Activated naive CD8-positive, alpha-beta T cell treated with anti-CD3 and anti-CD28 coated beads, Interleukin-2, amount 10 ng/mL, durations not matched to agents 7 days and 5 days (primary cell): ENCODE measurements around the gene CNGA2. TPM values are rescaled to one million over a fixed set of nuclear protein-coding genes. Genes with fewer than 3 reads are reported as not detected.

ENCODE experiments used
- ATAC-seq: fragments of 150-1000 bp; cut with Tn5 transposase; one replicate; pipeline ENCODE4 v1.10.0; 2021; ENCODE audit warnings: low read depth, moderate library complexity
- POLR2A ChIA-PET: fragments of 350-600 bp; sonication (Branson Sonifier 250); formaldehyde crosslinking; loops from one replicate; lab custom pipeline; 2021; ENCODE audit warnings: antibody characterized with exemption; lab: Charles Lee
- DNase-seq: peaks from one replicate; pipeline ENCODE4 v3.0.0; 2021
- H3K27ac Mint-ChIP-seq: one replicate; pipeline ENCODE4 v1.8.0; 2022; ENCODE audit warnings: mild to moderate bottlenecking, mixed read lengths
- H3K27me3 Mint-ChIP-seq: one replicate; pipeline ENCODE4 v1.8.0; 2022; ENCODE audit warnings: mild to moderate bottlenecking, moderate library complexity, mixed read lengths
- H3K36me3 Mint-ChIP-seq: one replicate; pipeline ENCODE4 v1.8.0; 2021; ENCODE audit warnings: mild to moderate bottlenecking, mixed read lengths
- H3K4me1 Mint-ChIP-seq: one replicate; pipeline ENCODE4 v1.8.0; 2021; ENCODE audit warnings: mixed read lengths
- H3K4me3 Mint-ChIP-seq: one replicate; pipeline ENCODE4 v1.8.0; 2022; ENCODE audit warnings: mild to moderate bottlenecking, moderate library complexity, mixed read lengths
- H3K9me3 Mint-ChIP-seq: one replicate; pipeline ENCODE4 v1.8.0; 2021; ENCODE audit warnings: mixed read lengths
- total RNA-seq, 2 experiments: library from RNA; stranded (reverse); gene quantifications; one replicate each; pipeline ENCODE4 v1.2.3, GENCODE V29; 2021

Gene CNGA2
- total RNA-seq, 2 experiments from 2014 or later, result not detected

GRCh38 chrX:151723156-151723760 is 11.3 kb upstream of the CNGA2 start:
- no peaks in the 10 kb centered on the region for H3K9me3 Mint-ChIP-seq
- H3K36me3 Mint-ChIP-seq, result no peaks in the 10 kb centered on the region
- POLR2A ChIA-PET, result no interaction called here
- ATAC-seq, result no peak
- peaks cover 1% of the 10 kb centered on the region for H3K4me1 Mint-ChIP-seq
- DNase-seq, result no peak
- no peak overlapping the region for H3K4me3 Mint-ChIP-seq
- H3K27ac Mint-ChIP-seq, result no peak overlapping the region
- peaks cover 2% of the 10 kb centered on the region for H3K27me3 Mint-ChIP-seq

GRCh38 chrX:151724563-151725337 is 9.8 kb upstream of the CNGA2 start:
- Mint-ChIP-seq H3K36me3 (no peaks in the 10 kb centered on the region), H3K4me3 (no peak overlapping the region), H3K27me3 (peaks cover 2% of the 10 kb centered on the region), H3K4me1 (no peaks in the 10 kb centered on the region), H3K9me3 (no peaks in the 10 kb centered on the region), H3K27ac (no peak overlapping the region)
- ATAC-seq (no peak), DNase-seq (no peak)
- POLR2A ChIA-PET, result no interaction called here

- no peaks in the 10 kb centered on the region for H3K4me1 Mint-ChIP-seq
- POLR2A ChIA-PET, result no interaction called here
- H3K27me3 Mint-ChIP-seq, result no peaks in the 10 kb centered on the region
- H3K27ac Mint-ChIP-seq, result no peak overlapping the region
- no peaks in the 10 kb centered on the region for H3K9me3 Mint-ChIP-seq
- H3K4me3 Mint-ChIP-seq, result no peak overlapping the region
- no peak for ATAC-seq
- DNase-seq, result no peak
- no peaks in the 10 kb centered on the region for H3K36me3 Mint-ChIP-seq
These were observed 9.3 kb upstream of the CNGA2 start for GRCh38 chrX:151725338-151725614.

- ATAC-seq (no peak), DNase-seq (no peak)
- no peaks in the 10 kb centered on the region for H3K36me3 Mint-ChIP-seq
- no peak overlapping the region for H3K27ac Mint-ChIP-seq
- H3K4me3 Mint-ChIP-seq, result no peak overlapping the region
- H3K27me3 Mint-ChIP-seq, result no peaks in the 10 kb centered on the region
- POLR2A ChIA-PET, result no interaction called here
- no peaks in the 10 kb centered on the region for H3K9me3 Mint-ChIP-seq
- H3K4me1 Mint-ChIP-seq, result no peaks in the 10 kb centered on the region
These were observed 7.8 kb upstream of the CNGA2 start for GRCh38 chrX:151726751-151727150.

- Mint-ChIP-seq H3K4me3 (no peak overlapping the region), H3K9me3 (no peaks in the 10 kb centered on the region), H3K4me1 (no peaks in the 10 kb centered on the region), H3K27ac (no peak overlapping the region), H3K27me3 (peaks cover 3% of the 10 kb centered on the region), H3K36me3 (no peaks in the 10 kb centered on the region)
- POLR2A ChIA-PET, result no interaction called here
- DNase-seq (no peak), ATAC-seq (no peak)
These were observed 7.2 kb upstream of the CNGA2 start for GRCh38 chrX:151727346-151727745.

- no peak for ATAC-seq
These were observed 5.4 kb upstream of the CNGA2 start for GRCh38 chrX:151729056-151729725.

GRCh38 chrX:151735219-151735618 is 673 bp downstream of the CNGA2 start:
- Mint-ChIP-seq H3K27me3 (peaks cover 6% of the 10 kb centered on the region), H3K4me1 (no peaks in the 10 kb centered on the region), H3K9me3 (no peaks in the 10 kb centered on the region), H3K36me3 (no peaks in the 10 kb centered on the region), H3K27ac (no peak overlapping the region), H3K4me3 (no peak overlapping the region)
- no peak for ATAC-seq
- DNase-seq, result no peak
- POLR2A ChIA-PET, result no interaction called here

More at GRCh38 chrX:151729056-151729725, 5.4 kb upstream of the CNGA2 start:
- DNase-seq, result no peak
- Mint-ChIP-seq H3K27me3 (peaks cover 3% of the 10 kb centered on the region), H3K9me3 (no peaks in the 10 kb centered on the region), H3K36me3 (no peaks in the 10 kb centered on the region), H3K4me3 (no peak overlapping the region), H3K4me1 (no peaks in the 10 kb centered on the region), H3K27ac (no peak overlapping the region)
- POLR2A ChIA-PET, result no interaction called here

GRCh38 chrX:151736685-151737084 is 2.1 kb downstream of the CNGA2 start:
- Mint-ChIP-seq H3K4me1 (no peaks in the 10 kb centered on the region), H3K27me3 (peaks cover 6% of the 10 kb centered on the region), H3K36me3 (no peaks in the 10 kb centered on the region), H3K4me3 (no peak overlapping the region), H3K27ac (no peak overlapping the region), H3K9me3 (no peaks in the 10 kb centered on the region)
- no peak for DNase-seq
- no peak for ATAC-seq
- POLR2A ChIA-PET, result no interaction called here

GRCh38 chrX:151737494-151737893 is 2.9 kb downstream of the CNGA2 start:
- Mint-ChIP-seq H3K36me3 (no peaks in the 10 kb centered on the region), H3K27me3 (peaks cover 2% of the 10 kb centered on the region), H3K4me3 (no peak overlapping the region), H3K4me1 (no peaks in the 10 kb centered on the region), H3K27ac (no peak overlapping the region), H3K9me3 (no peaks in the 10 kb centered on the region)
- ATAC-seq, result no peak
- POLR2A ChIA-PET, result no interaction called here
- DNase-seq, result no peak

GRCh38 chrX:151738751-151739150 is 4.2 kb downstream of the CNGA2 start:
- H3K27me3 Mint-ChIP-seq, result peaks cover 2% of the 10 kb centered on the region
- H3K4me1 Mint-ChIP-seq, result no peaks in the 10 kb centered on the region
- no peaks in the 10 kb centered on the region for H3K36me3 Mint-ChIP-seq
- no peak overlapping the region for H3K27ac Mint-ChIP-seq
- POLR2A ChIA-PET, result no interaction called here
- no peak overlapping the region for H3K4me3 Mint-ChIP-seq
- DNase-seq, result no peak
- H3K9me3 Mint-ChIP-seq, result no peaks in the 10 kb centered on the region
- ATAC-seq, result no peak

- H3K27me3 Mint-ChIP-seq, result no peaks in the 10 kb centered on the region
- POLR2A ChIA-PET, result no interaction called here
These were observed 7.1 kb downstream of the CNGA2 start for GRCh38 chrX:151741606-151742005.

GRCh38 chrX:151742311-151742710 is 7.8 kb downstream of the CNGA2 start:
- Mint-ChIP-seq H3K9me3 (no peaks in the 10 kb centered on the region), H3K36me3 (no peaks in the 10 kb centered on the region), H3K4me1 (no peaks in the 10 kb centered on the region), H3K4me3 (no peak overlapping the region), H3K27ac (no peak overlapping the region), H3K27me3 (no peaks in the 10 kb centered on the region)
- DNase-seq (no peak), ATAC-seq (no peak)
- POLR2A ChIA-PET, result no interaction called here

More at GRCh38 chrX:151741606-151742005, 7.1 kb downstream of the CNGA2 start:
- H3K4me3 Mint-ChIP-seq, result no peak overlapping the region
- no peak overlapping the region for H3K27ac Mint-ChIP-seq
- H3K4me1 Mint-ChIP-seq, result no peaks in the 10 kb centered on the region
- H3K36me3 Mint-ChIP-seq, result no peaks in the 10 kb centered on the region
- DNase-seq, result no peak
- ATAC-seq, result no peak
- H3K9me3 Mint-ChIP-seq, result no peaks in the 10 kb centered on the region

GRCh38 chrX:151743651-151744470 is 9.3 kb downstream of the CNGA2 start:
- Mint-ChIP-seq H3K27me3 (no peaks in the 10 kb centered on the region), H3K4me3 (no peak overlapping the region), H3K36me3 (no peaks in the 10 kb centered on the region), H3K9me3 (no peaks in the 10 kb centered on the region), H3K27ac (no peak overlapping the region), H3K4me1 (no peaks in the 10 kb centered on the region)
- POLR2A ChIA-PET, result no interaction called here
- DNase-seq (no peak), ATAC-seq (no peak)
